Stomach (tissue), 9 donors: ENCODE data around the gene XPO6. TPM values are rescaled to one million over a fixed set of nuclear protein-coding genes. Genes with fewer than 3 reads are reported as not detected.

Experiments used
- DNase-seq, 2 donors: peaks; one replicate each; pipeline versions ENCODE4 v3.0.0 to v3.0.0-alpha.2; 2013 to 2019
- H3K27ac ChIP-seq, 5 donors: fragments of 200-600 bp in 4 of 5; sonication (generic) in 4 of 5; one replicate each; pipeline ENCODE4 v1.5.1; 2013 to 2019; ENCODE audit warnings: mild to moderate bottlenecking in 1 of 5, moderate library complexity in 1 of 5
- H3K27me3 ChIP-seq, 3 donors: fragments of 200-600 bp; sonication (generic); one replicate each; pipeline ENCODE4 v1.5.1; 2017 to 2019; ENCODE audit warnings: mixed run types in 1 of 3
- H3K36me3 ChIP-seq, 4 donors: fragments of 200-600 bp; sonication (generic); 1 replicate in 3 of 4; 2 replicates in 1 of 4; pipeline ENCODE4 v1.5.1; 2016 to 2019
- H3K4me1 ChIP-seq, 4 donors: fragments of 200-600 bp; sonication (generic); one replicate each; pipeline ENCODE4 v1.5.1; 2016 to 2019
- H3K4me3 ChIP-seq, 4 donors: fragments of 200-600 bp; sonication (generic) in 3 of 4; one replicate each; pipeline ENCODE4 v1.5.1; 2016 to 2019; ENCODE audit warnings: mild to moderate bottlenecking in 1 of 4
- H3K9me3 ChIP-seq, 4 donors: fragments of 200-600 bp; sonication (generic); one replicate each; pipeline ENCODE4 v1.5.1; 2016 to 2019
- CTCF ChIP-seq, 7 experiments: fragments of 450-650 bp in 4 of 7; fragments of 200-600 bp in 3 of 7; sonication (generic) in 3 of 7; IDR thresholded peaks; one replicate each; pipeline ENCODE4 v1.5.1; 2016 to 2019; ENCODE audit warnings: antibody characterized with exemption in 7 of 7, control low read depth in 2 of 7, mild to moderate bottlenecking in 1 of 7
- EP300 ChIP-seq: sonication (generic); formaldehyde crosslinking; IDR thresholded peaks from one replicate; pipeline ENCODE4 v1.6.1; 2017; ENCODE audit warnings: antibody characterized with exemption
- POLR2A ChIP-seq, 4 donors: fragments of 450-650 bp; IDR thresholded peaks; one replicate each; pipeline ENCODE4 v1.6.1; 2016; ENCODE audit warnings: antibody characterized with exemption in 4 of 4, control low read depth in 2 of 4, mild to moderate bottlenecking in 1 of 4, moderate library complexity in 1 of 4
- POLR2AphosphoS5 ChIP-seq, 3 donors: sonication (generic); formaldehyde crosslinking; IDR thresholded peaks; one replicate each; pipeline ENCODE4 v1.6.1; 2016; ENCODE audit warnings: antibody characterized with exemption in 3 of 3
- WGBS, 5 donors: extraction: QIAGEN DNeasy Blood & Tissue Kit in 3 of 5; methylation state at CpG; one replicate each; pipeline versions ENCODE4 v1.1.5 to v1.1.7; 2013 to 2018; 5-methylcytosine and 5-hydroxymethylcytosine counted together
- intact Hi-C: fragments of 100-400 bp; cut with DNase I; formaldehyde crosslinking; loops from one replicate; pipeline ENCODE4 v1.15.1; 2023; ENCODE audit warnings: low total_unique reads
- polyA plus RNA-seq, 3 donors: library from polyadenylated mRNA; stranded (reverse); fragments of 200-250 nt; gene quantifications; one replicate each; pipeline ENCODE4 v1.2.3, GENCODE V29; 2013
- total RNA-seq, 5 donors: library from RNA; depleted of rRNA; stranded (reverse); fragments of >200 nt; gene quantifications; one replicate each; pipeline versions ENCODE4 v1.1.0 to v1.2.3, GENCODE V29; 2014 to 2016
- donor health status: healthy with polysubstance abuse.
- donor health status: Bipolar disorder and iron deficiency.
- donor health status: healthy.

Gene XPO6
- total and polyA plus RNA-seq, 8 donors: 37.2 to 241 (median 85.2) TPM

- WGBS, 5 donors: 77 to 81% (median 80%) methylated on average over 10 of the region's 10 CpGs
- Histone ChIP-seq H3K9me3 (no peaks in the 10 kb centered on the region), H3K4me1 (peaks cover 5 to 88% (median 31%) of the 10 kb centered on the region in 4 donors), H3K27ac (peak overlapping the region; percentile 0 to 71 (median 59)), H3K27me3 (no peaks in the 10 kb centered on the region), H3K36me3 (peaks cover 0 to 23% (median 13%) of the 10 kb centered on the region in 4 donors), H3K4me3 (no peak overlapping the region)
- no peak for TF ChIP-seq POLR2A (IDR thresholded peaks at IDR 0.05)
- TF ChIP-seq POLR2AphosphoS5 (IDR thresholded peaks at IDR 0.05): peak in 2 of 3 donors; percentile 17 to 28
- DNase-seq: peak; percentile 42 to 61
- intact Hi-C loops: no loop called here
Observed at GRCh38 chr16:28192806-28193529, 18.8 kb downstream of the XPO6 start.

GRCh38 chr16:28191364-28191960, 20.3 kb downstream of the XPO6 start:
- peaks cover 5 to 91% (median 34%) of the 10 kb centered on the region in 4 donors for H3K4me1 ChIP-seq
- H3K9me3 ChIP-seq: no peaks in the 10 kb centered on the region
- no peak for DNase-seq
- WGBS, 5 donors: 61 to 76% (median 67%) methylated on average over 3 of the region's 3 CpGs
- intact Hi-C loops: no loop called here
- H3K27me3 ChIP-seq: no peaks in the 10 kb centered on the region
- H3K36me3 ChIP-seq: peaks cover 0 to 23% (median 13%) of the 10 kb centered on the region in 4 donors
- no peak overlapping the region for H3K27ac ChIP-seq
- H3K4me3 ChIP-seq: no peak overlapping the region
- TF ChIP-seq CTCF (IDR thresholded peaks at IDR 0.05) (no peak), EP300 (no peak), POLR2A (IDR thresholded peaks at IDR 0.05) (no peak), POLR2AphosphoS5 (IDR thresholded peaks at IDR 0.05) (no peak)

- no peaks in the 10 kb centered on the region for H3K27me3 ChIP-seq
- H3K36me3 ChIP-seq: peaks cover 0 to 15% (median 0%) of the 10 kb centered on the region in 4 donors
- intact Hi-C loops: no loop called here
- H3K4me1 ChIP-seq: peaks cover 5 to 83% (median 44%) of the 10 kb centered on the region in 4 donors
- WGBS, 5 donors: 65 to 78% (median 77%) methylated on average over 3 of the region's 3 CpGs
- H3K9me3 ChIP-seq: no peaks in the 10 kb centered on the region
- no peak overlapping the region for H3K4me3 ChIP-seq
- TF ChIP-seq CTCF (IDR thresholded peaks at IDR 0.05): no peak
- no peak for TF ChIP-seq POLR2AphosphoS5 (IDR thresholded peaks at IDR 0.05)
- TF ChIP-seq POLR2A (IDR thresholded peaks at IDR 0.05): no peak
- peak overlapping the region in 2 of 5 donors; percentile 61 to 74 for H3K27ac ChIP-seq
- no peak for DNase-seq
Observed at GRCh38 chr16:28189245-28189644, 22.5 kb downstream of the XPO6 start.

- peak overlapping the region in 2 of 5 donors; percentile 61 to 74 for H3K27ac ChIP-seq
- DNase-seq: no peak
- no peaks in the 10 kb centered on the region for H3K27me3 ChIP-seq
- H3K4me1 ChIP-seq: peaks cover 5 to 83% (median 44%) of the 10 kb centered on the region in 4 donors
- no peaks in the 10 kb centered on the region for H3K9me3 ChIP-seq
- intact Hi-C loops: no loop called here
- WGBS, 5 donors: 57 to 77% (median 73%) methylated on average over 6 of the region's 6 CpGs
- TF ChIP-seq POLR2AphosphoS5 (IDR thresholded peaks at IDR 0.05) (no peak), POLR2A (IDR thresholded peaks at IDR 0.05) (no peak), CTCF (IDR thresholded peaks at IDR 0.05) (no peak), EP300 (no peak)
- H3K36me3 ChIP-seq: peaks cover 0 to 9% (median 0%) of the 10 kb centered on the region in 4 donors
- no peak overlapping the region for H3K4me3 ChIP-seq
Observed at GRCh38 chr16:28188085-28188916, 23.5 kb downstream of the XPO6 start.
